HG03064 (cell line): ENCODE results near the gene CRYL1.

Experiments
- ATAC-seq: cut with Tn5 transposase; IDR thresholded peaks from one replicate; pipeline ENCODE4 v1.9.1; 2021; ENCODE audit warnings: low read depth; ENCODE audit not compliant: unreplicated experiment

CRYL1 gene

DNA sequence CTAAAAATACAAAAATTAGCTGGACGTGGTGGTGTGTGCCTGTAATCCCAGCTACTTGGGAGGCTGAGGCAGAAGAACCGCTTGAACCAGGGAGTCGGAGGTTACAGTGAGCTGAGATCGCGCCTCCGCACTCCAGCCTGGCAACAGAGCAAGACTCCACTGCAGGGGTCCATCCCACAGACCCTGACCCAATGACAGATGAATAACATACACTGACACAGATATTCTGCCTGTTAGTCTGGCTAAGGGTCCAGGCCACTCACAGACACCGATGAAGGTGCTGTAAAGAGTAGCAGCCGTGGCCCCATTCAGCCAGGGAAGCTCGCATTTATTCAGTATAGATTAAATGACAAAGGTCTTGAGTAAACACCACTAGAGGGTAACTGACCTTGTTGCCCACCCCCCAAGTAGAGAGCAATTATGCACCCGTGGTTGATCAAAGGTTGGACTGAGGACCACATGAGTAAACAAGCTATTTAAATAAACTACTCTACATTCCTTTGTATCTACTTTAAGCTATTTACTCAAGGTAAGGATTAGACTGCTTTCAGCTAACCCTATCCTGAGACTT is 8.5 kb upstream of the CRYL1 start:
- ATAC-seq, result no peak

- ATAC-seq, result peak; percentile 48
Measured at GRCh38 chr13:20528452-20528851, 2.8 kb upstream of the CRYL1 start.

GRCh38 chr13:20526664-20527063 is 1.0 kb upstream of the CRYL1 start:
- ATAC-seq, result no peak

- no peak for ATAC-seq
Measured at GRCh38 chr13:20525144-20525600, 485 bp downstream of the CRYL1 start.

DNA sequence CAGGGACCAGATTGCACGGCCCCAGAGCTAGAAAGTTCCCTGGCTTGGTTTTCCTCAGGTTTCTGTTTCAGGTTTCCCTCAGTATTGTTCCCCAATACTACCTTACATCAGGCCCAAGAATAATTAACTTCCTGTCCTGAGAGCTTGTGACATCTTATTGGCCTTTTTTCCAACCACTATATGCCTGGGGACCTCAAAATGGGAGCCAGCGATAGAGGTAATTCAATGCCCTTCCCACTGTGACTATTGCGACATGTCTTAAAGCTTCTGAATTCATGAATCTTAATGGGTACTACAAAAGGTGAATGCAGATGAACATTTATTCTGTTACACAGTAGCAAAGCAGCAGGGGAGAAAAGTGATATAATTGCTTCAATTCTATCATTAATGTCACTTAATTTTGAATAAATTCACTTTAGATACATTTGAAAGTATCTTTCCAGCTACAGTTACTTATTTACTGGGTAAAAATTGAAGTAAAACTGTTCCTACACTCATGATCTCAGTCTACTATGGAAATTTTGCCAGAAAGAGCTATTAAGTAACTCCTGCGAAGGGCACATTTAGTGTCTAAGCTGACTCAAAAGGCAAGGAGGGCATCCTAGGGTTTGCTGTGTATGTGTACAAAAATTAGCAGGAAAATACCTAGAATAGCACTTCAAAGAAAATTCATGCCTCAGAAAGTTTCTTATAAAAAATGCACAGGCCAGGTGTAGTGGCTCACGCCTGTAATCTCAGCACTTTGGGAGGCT is 4.1 kb downstream of the CRYL1 start:
- ATAC-seq, result no peak

- ATAC-seq, result no peak
Measured at GRCh38 chr13:20519875-20520274, 5.8 kb downstream of the CRYL1 start.

GRCh38 chr13:20518660-20519100 is 7.0 kb downstream of the CRYL1 start:
- no peak for ATAC-seq

DNA sequence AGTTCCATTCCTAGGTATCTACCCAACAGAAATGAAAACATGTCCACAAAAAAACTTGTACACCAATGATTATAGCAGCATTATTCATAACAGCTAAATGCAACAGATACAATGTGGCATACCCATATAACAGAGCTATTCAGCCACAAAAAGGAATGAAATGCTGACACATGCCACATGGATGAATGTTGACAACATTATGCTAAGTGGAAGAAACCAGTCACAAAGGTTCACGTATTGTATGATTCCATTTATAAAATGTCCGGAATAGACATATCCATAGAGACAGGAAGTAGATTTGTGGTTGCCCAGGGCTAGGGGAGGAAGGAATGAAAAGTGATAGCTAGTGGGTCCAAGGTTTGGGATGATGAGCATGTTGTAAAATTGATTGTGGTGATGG is 10.8 kb downstream of the CRYL1 start:
- no peak for ATAC-seq

GRCh38 chr13:20513466-20513995 is 12.1 kb downstream of the CRYL1 start:
- no peak for ATAC-seq

- ATAC-seq, result no peak
Measured at GRCh38 chr13:20512042-20512683, 13.5 kb downstream of the CRYL1 start.

DNA sequence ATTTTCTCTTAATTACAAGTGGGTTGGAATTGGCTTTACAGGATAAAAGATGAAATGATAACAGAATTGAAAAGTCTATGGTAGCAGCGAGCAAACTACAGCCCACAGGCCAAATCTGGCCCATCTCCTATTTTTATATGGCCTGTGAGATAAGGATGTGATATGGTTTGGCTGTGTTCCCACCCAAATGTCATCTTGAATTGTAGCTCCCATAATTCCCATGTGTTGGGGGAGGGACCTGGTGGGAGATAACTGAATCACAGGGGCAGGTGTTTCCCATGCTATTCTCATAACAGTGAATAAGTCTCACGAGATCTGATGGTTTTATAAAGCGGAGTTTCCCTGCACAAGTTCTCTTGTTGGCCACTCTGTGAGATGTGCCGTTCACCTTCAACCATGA is 19.0 kb downstream of the CRYL1 start:
- no peak for ATAC-seq

- no peak for ATAC-seq
Measured at GRCh38 chr13:20505405-20506366, 20.0 kb downstream of the CRYL1 start.

DNA sequence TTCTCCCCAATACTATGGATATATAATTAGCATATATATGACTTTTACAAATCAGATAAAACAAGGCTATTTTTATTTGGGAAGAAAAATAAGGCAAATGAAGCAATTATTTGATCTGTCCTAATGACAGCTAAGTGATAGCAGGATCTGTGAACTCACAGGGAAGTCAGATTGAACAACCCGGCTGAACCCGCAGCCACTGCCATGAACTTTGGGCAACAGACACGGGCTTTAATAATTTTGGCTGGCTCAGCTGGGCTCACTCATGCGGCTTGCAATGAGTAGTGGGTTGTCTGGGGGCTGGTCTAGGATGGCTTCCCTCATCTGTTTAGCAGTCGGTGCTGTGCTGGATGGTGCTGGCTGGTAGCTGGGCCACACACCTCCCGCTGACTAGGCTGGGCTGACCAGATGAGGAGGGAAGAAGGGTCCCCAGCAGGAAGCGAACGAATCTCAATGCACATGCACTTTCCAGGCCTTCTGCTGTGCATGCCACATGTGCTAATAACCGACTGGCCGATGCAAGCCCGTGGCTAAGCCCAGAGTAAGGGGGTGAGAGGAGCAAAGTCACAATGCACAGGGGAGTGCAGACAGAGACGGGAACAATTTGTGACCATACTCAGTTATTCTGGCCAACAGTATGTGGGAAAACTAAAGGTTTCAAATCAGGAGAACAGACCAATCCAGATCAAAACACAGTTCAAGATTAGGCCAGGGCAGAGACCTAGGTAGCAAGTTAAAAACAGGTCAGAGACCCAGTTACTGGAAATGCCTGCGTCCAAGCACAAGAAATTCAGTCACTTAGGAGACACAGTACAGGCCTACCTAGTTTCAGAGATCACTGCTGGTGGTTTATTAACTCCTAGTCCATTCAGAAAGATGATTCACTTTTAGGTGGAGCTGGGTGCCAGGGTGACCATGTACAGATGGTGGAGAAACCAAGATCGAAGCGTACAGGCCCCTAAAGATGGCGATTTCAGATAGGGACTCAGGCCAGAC is 22.3 kb downstream of the CRYL1 start:
- ATAC-seq, result no peak

GRCh38 chr13:20501592-20501991 is 24.1 kb downstream of the CRYL1 start:
- no peak for ATAC-seq

- no peak for ATAC-seq
Measured at GRCh38 chr13:20501120-20501519, 24.5 kb downstream of the CRYL1 start.

DNA sequence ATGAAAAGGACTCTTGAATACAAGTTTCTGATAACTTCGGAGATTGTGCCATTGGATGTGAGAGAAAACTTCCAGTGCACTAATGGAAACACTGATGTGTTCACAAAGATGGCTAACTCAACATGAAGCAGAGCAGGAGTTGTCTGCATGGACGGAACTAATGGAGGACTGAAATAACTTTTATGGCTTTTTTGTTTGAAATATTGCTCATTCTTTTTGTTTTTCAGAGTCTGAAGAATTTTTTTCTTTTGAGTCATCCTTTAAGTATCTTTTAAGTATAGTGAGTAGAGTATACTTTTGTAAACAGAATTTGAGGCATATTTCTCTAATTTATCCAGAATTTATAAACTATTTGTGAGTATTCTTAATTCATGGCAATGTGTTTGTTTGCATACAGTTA is 25.7 kb downstream of the CRYL1 start:
- no peak for ATAC-seq

GRCh38 chr13:20498659-20499058 is 27.0 kb downstream of the CRYL1 start:
- ATAC-seq, result no peak

GRCh38 chr13:20498129-20498528 is 27.5 kb downstream of the CRYL1 start:
- no peak for ATAC-seq
